ENCODE results near the gene AKNA. TPM values are rescaled to one million over a fixed set of nuclear protein-coding genes. Genes with fewer than 3 reads are reported as not detected.

AKNA gene
- total and polyA plus RNA-seq, 2 donors (not counting 1 experiment from before 2014, with no cell fraction given): 178 to 407 TPM

DNA sequence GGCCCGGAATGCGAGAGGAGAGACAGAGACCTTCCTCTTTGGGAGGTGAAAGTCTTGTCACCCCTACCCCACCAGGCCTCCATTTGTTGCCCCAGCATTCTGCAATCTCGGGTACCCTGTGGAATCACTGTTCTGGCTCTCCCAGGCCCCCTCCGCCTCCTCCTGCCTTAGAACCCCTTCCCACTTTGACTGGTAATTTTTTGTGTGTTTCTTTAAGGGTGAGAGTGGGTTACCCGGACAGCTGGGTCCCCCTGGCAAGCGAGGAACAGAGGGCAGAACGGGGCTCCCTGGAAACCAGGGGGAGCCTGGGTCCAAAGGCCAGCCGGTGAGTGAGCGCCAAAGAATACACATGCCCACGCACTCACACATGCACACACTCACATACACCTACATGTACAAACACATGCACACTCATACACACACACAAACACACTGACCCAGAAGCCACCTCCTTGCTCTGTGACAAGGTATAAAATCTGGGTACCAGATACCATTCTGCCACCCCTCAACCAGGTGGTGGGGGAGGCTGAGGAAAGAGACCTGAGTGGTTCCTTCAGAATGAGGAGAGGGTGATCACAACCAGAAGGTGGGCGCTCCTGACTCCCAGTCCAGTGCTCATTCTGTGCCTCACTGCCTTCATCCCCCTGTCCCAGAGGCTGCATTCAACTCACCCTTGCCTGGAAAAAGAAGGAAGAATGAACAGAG is 95.7 kb downstream of the AKNA start:
- Mint-ChIP-seq H3K9me3 (ENCODE audit: insufficient read depth) (peaks cover 6% of the 10 kb centered on the region), H3K4me1 (no peaks in the 10 kb centered on the region), H3K27ac (no peak overlapping the region), H3K27me3 (peaks cover 5% of the 10 kb centered on the region), H3K4me3 (no peak overlapping the region)
- Histone ChIP-seq H3K27me3 (replicated peaks in 1 of 4; ENCODE audit: control extremely low read depth in 1 of 4, control insufficient read depth in 3 of 4, insufficient read depth in 4 of 4, low read length in 3 of 4) (peaks cover 0 to 6% (median 2%) of the 10 kb centered on the region in 4 experiments), H3K4me3 (ENCODE audit: control extremely low read depth in 1 of 5, extremely low read depth in 1 of 5, insufficient read depth in 1 of 5, low read depth in 2 of 5, low read length in 4 of 5) (no peak overlapping the region), H3K27ac (ENCODE audit: low read length in 2 of 2) (no peak overlapping the region), H3K9me3 (ENCODE audit: control extremely low read depth in 1 of 3, control insufficient read depth in 2 of 3, insufficient read depth in 1 of 3, low read length in 2 of 3) (peaks cover 5 to 20% (median 10%) of the 10 kb centered on the region in 3 donors), H4K20me1 (ENCODE audit: control insufficient read depth, insufficient read depth, low read length, poor library complexity, severe bottlenecking) (no peaks in the 10 kb centered on the region), H3K4me2 (replicated peaks; ENCODE audit: low read depth, low read length, poor library complexity, severe bottlenecking) (no peak overlapping the region), H3K4me1 (ENCODE audit: control insufficient read depth in 2 of 2, insufficient read depth in 2 of 2, low read length in 2 of 2) (peaks cover 0 to 3% of the 10 kb centered on the region in 2 donors), H3K9ac (ENCODE audit: low read length) (no peak overlapping the region), H3K36me3 (replicated peaks in 1 of 2; ENCODE audit: control extremely low read depth in 1 of 2, control insufficient read depth in 1 of 2, extremely low read depth in 1 of 2, insufficient read depth in 2 of 2, low read length in 1 of 2) (no peaks in the 10 kb centered on the region), H3K79me2 (ENCODE audit: control insufficient read depth, insufficient read depth, low read length) (no peaks in the 10 kb centered on the region), H2AFZ (ENCODE audit: insufficient read depth, low read depth, low read length, poor library complexity, severe bottlenecking) (no peak overlapping the region)
- POLR2A ChIA-PET: no interaction called here
- WGBS (ENCODE audit: insufficient coverage): 87% methylated on average over 6 of the region's 11 CpGs
- no peak for DNase-seq
- TF ChIP-seq EZH2 (IDR thresholded peaks at IDR 0.05; ENCODE audit: borderline replicate concordance, insufficient read depth, low read depth, low read length, poor library complexity, severe bottlenecking): no peak
- TF ChIP-seq, protein P1, sequence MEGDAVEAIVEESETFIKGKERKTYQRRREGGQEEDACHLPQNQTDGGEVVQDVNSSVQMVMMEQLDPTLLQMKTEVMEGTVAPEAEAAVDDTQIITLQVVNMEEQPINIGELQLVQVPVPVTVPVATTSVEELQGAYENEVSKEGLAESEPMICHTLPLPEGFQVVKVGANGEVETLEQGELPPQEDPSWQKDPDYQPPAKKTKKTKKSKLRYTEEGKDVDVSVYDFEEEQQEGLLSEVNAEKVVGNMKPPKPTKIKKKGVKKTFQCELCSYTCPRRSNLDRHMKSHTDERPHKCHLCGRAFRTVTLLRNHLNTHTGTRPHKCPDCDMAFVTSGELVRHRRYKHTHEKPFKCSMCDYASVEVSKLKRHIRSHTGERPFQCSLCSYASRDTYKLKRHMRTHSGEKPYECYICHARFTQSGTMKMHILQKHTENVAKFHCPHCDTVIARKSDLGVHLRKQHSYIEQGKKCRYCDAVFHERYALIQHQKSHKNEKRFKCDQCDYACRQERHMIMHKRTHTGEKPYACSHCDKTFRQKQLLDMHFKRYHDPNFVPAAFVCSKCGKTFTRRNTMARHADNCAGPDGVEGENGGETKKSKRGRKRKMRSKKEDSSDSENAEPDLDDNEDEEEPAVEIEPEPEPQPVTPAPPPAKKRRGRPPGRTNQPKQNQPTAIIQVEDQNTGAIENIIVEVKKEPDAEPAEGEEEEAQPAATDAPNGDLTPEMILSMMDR (IDR thresholded peaks at IDR 0.05): no peak
- ATAC-seq (ENCODE audit: low read depth): no peak
- intact Hi-C loops (cut with micrococcal nuclease): loop anchor here (1.0 kb wide), 1 partner anchor 137 kb away; the partner anchor contains the start of gene COL27A1
- CTCF ChIA-PET: interaction anchor here (1.0 to 2.5 kb wide), 5 partner anchors 137 to 213 kb away, joined by 4 to 16 read pairs (median 7); partner anchors contain the start of gene COL27A1

DNA sequence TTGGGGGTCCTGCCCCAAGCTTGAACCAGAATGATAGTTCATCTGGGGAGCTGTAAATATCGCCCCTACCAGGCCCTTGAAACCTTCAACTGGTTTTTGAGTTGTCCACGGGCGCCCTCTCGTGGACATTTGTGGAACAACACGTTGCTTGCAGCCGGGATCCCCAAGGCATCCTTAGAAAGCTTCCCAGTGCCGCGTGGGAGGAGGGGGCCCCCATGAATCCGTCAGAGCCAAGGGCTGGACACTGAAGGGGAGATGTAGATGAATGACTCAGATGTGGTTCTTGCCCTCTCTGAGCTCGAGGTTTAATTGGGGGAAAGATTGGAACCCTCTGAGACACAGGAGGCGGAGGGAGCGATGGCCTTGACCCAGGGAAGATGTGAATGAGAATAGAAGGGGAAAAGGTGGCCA is 96.7 kb downstream of the AKNA start:
- H3K27me3 Mint-ChIP-seq: peaks cover 5% of the 10 kb centered on the region
- TF ChIP-seq, protein P1 (IDR thresholded peaks at IDR 0.05): peak; percentile 94
- no peak for TF ChIP-seq EZH2 (IDR thresholded peaks at IDR 0.05; ENCODE audit: borderline replicate concordance, insufficient read depth, low read depth, low read length, poor library complexity, severe bottlenecking)
- H3K4me1 Mint-ChIP-seq: no peaks in the 10 kb centered on the region
- Histone ChIP-seq H3K4me3 (ENCODE audit: control extremely low read depth in 1 of 5, extremely low read depth in 1 of 5, insufficient read depth in 1 of 5, low read depth in 2 of 5, low read length in 4 of 5) (no peak overlapping the region), H3K79me2 (ENCODE audit: control insufficient read depth, insufficient read depth, low read length) (no peaks in the 10 kb centered on the region), H3K9me3 (ENCODE audit: control extremely low read depth in 1 of 3, control insufficient read depth in 2 of 3, insufficient read depth in 1 of 3, low read length in 2 of 3) (peaks cover 0 to 13% (median 10%) of the 10 kb centered on the region in 3 donors), H3K36me3 (replicated peaks in 1 of 2; ENCODE audit: control extremely low read depth in 1 of 2, control insufficient read depth in 1 of 2, extremely low read depth in 1 of 2, insufficient read depth in 2 of 2, low read length in 1 of 2) (no peaks in the 10 kb centered on the region), H4K20me1 (ENCODE audit: control insufficient read depth, insufficient read depth, low read length, poor library complexity, severe bottlenecking) (no peaks in the 10 kb centered on the region), H3K9ac (ENCODE audit: low read length) (no peak overlapping the region), H3K4me2 (replicated peaks; ENCODE audit: low read depth, low read length, poor library complexity, severe bottlenecking) (no peak overlapping the region), H3K4me1 (ENCODE audit: control insufficient read depth in 2 of 2, insufficient read depth in 2 of 2, low read length in 2 of 2) (peaks cover 0 to 3% of the 10 kb centered on the region in 2 donors), H3K27ac (ENCODE audit: low read length in 2 of 2) (no peak overlapping the region), H3K27me3 (replicated peaks in 1 of 4; ENCODE audit: control extremely low read depth in 1 of 4, control insufficient read depth in 3 of 4, insufficient read depth in 4 of 4, low read length in 3 of 4) (peaks cover 0 to 6% (median 2%) of the 10 kb centered on the region in 4 experiments), H2AFZ (ENCODE audit: insufficient read depth, low read depth, low read length, poor library complexity, severe bottlenecking) (no peak overlapping the region)
- peak; percentile 70 for DNase-seq
- 20% methylated on average over 12 of the region's 12 CpGs for WGBS (ENCODE audit: insufficient coverage)
- no peak overlapping the region for H3K27ac Mint-ChIP-seq
- POLR2A ChIA-PET: no interaction called here
- H3K9me3 Mint-ChIP-seq (ENCODE audit: insufficient read depth): peaks cover 6% of the 10 kb centered on the region
- ATAC-seq (ENCODE audit: low read depth): no peak
- intact Hi-C loops (cut with micrococcal nuclease): loop anchor here (1.0 kb wide), 1 partner anchor 136 kb away; the partner anchor contains the start of gene COL27A1
- no peak overlapping the region for H3K4me3 Mint-ChIP-seq
- CTCF ChIA-PET: interaction anchor here (0.7 to 2.5 kb wide), 20 partner anchors 9 to 445 kb away, joined by 3 to 16 read pairs (median 4); partner anchors contain the start of genes AKNA and COL27A1
